Lower leg skin (tissue), 4 donors: Measurements from ENCODE around the gene IQGAP3. TPM values are rescaled to one million over a fixed set of nuclear protein-coding genes. Genes with fewer than 3 reads are reported as not detected.

Source experiments
- DNase-seq, 2 donors: peaks; one replicate each; pipeline ENCODE4 v3.0.0-alpha.2; 2019; ENCODE audit warnings: low spot score in 2 of 2
- H3K4me3 ChIP-seq: fragments of 200-600 bp; sonication (generic); 2 replicates; pipeline ENCODE4 v1.5.1; 2017; ENCODE audit warnings: mild to moderate bottlenecking, low read depth; ENCODE audit not compliant: poor library complexity, severe bottlenecking
- POLR2A ChIP-seq, 2 donors: fragments of 450-650 bp; IDR thresholded peaks; one replicate each; pipeline ENCODE4 v1.6.1; 2016 to 2017; ENCODE audit warnings: antibody characterized with exemption in 2 of 2, mild to moderate bottlenecking in 1 of 2, moderate library complexity in 1 of 2
- WGBS, 2 donors: methylation state at CpG; one replicate each; pipeline ENCODE4 v1.1.5; 2018; 5-methylcytosine and 5-hydroxymethylcytosine counted together
- intact Hi-C: fragments of 100-400 bp; cut with DNase I; formaldehyde crosslinking; loops from one replicate; pipeline ENCODE4 v1.15.0; 2023; ENCODE audit warnings: low total_unique reads
- total RNA-seq, 4 donors: library from RNA; depleted of rRNA; stranded (reverse); fragments of >200 nt; gene quantifications; one replicate each; pipeline ENCODE4 v1.1.0, GENCODE V29; 2016
- TF ChIP-seq, protein P1 (sequence below), 3 donors: fragments of 450-650 bp; IDR thresholded peaks; one replicate each; pipeline ENCODE4 v1.5.1; 2016; ENCODE audit warnings: antibody characterized with exemption in 3 of 3, mild to moderate bottlenecking in 3 of 3, moderate library complexity in 2 of 3

Gene IQGAP3
- total RNA-seq, 4 donors from 2014 or later: 0.98 to 3.0 (median 2.1) TPM

DNA sequence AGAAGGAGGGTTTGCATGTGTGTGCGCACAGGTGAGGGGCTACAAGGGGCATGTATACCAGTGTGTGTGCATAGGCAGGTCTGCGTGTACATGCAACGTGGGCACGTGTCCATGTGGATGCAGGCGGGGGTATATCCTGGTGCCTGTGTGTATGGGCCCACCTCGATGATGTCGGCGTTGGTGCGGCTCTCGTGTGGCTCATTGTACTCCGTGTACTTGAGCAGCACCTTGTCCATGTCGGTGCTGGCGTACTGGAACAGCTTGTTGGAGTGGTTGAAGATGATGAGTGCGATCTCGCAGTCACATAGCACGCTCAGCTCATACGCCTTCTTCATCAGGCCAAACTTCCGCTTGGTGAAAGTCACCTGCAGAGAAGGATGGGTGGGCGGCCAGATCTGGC is 90.1 kb downstream of the IQGAP3 start:
- no peak for TF ChIP-seq POLR2A (IDR thresholded peaks at IDR 0.05)
- TF ChIP-seq, protein P1, sequence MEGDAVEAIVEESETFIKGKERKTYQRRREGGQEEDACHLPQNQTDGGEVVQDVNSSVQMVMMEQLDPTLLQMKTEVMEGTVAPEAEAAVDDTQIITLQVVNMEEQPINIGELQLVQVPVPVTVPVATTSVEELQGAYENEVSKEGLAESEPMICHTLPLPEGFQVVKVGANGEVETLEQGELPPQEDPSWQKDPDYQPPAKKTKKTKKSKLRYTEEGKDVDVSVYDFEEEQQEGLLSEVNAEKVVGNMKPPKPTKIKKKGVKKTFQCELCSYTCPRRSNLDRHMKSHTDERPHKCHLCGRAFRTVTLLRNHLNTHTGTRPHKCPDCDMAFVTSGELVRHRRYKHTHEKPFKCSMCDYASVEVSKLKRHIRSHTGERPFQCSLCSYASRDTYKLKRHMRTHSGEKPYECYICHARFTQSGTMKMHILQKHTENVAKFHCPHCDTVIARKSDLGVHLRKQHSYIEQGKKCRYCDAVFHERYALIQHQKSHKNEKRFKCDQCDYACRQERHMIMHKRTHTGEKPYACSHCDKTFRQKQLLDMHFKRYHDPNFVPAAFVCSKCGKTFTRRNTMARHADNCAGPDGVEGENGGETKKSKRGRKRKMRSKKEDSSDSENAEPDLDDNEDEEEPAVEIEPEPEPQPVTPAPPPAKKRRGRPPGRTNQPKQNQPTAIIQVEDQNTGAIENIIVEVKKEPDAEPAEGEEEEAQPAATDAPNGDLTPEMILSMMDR (IDR thresholded peaks at IDR 0.05): no peak
- 90 to 95% methylated on average over 15 to 19 of the region's 19 CpGs for WGBS, 2 donors
- H3K4me3 ChIP-seq: no peak overlapping the region
- intact Hi-C loops: no loop called here
- no peak for DNase-seq

- intact Hi-C loops: no loop called here
- WGBS, 2 donors: 88% methylated on average over 5 of the region's 5 CpGs
These were observed 90.8 kb downstream of the IQGAP3 start for GRCh38 chr1:156481527-156481926.

DNA sequence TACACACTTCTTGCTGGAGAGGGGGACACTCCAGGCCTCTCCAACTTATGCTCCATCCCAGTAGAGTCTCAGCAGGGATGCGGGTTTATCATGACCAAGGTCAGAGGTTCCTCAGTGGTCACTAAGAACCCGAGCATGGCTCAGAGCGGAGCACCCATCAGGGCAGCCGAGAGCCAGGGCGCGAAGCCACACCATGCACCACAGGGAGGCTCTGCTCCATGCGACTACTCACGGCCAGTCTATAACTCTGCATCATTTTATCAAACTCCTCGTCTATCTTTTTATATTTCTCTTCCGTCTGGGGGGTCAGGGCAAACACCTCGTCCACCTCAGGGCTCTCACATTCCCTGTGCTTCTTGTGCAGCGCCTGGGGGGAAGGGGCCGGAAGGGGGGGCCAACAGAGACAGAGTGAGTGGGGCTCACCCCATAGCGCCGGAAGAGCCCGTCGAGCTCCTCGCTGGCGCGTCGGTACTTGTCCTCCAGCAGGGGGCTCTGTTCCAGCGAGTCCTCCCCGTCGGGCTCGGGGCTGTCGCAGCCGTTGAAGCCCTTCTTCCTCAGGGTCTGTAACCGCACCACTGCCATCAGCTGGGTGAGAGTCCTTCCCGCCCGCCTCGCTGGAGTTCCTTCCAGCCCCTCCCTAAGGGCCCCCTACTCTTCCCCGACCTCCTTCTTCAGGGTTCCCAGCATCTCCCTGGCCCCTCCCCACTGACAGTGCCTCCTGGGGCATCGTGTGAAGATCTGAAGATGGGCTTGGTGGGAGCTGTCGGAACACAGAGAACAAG is 91.8 kb downstream of the IQGAP3 start:
- intact Hi-C loops: no loop called here

More at GRCh38 chr1:156481527-156481926, 90.8 kb downstream of the IQGAP3 start:
- no peak for DNase-seq
- H3K4me3 ChIP-seq: no peak overlapping the region
- TF ChIP-seq, protein P1 (IDR thresholded peaks at IDR 0.05): no peak
- TF ChIP-seq POLR2A (IDR thresholded peaks at IDR 0.05): no peak

GRCh38 chr1:156480016-156480370 is 92.4 kb downstream of the IQGAP3 start:
- WGBS, 2 donors: 47 to 63% methylated on average over 3 to 4 of the region's 4 CpGs
- DNase-seq: no peak
- TF ChIP-seq, protein P1 (IDR thresholded peaks at IDR 0.05): no peak
- TF ChIP-seq POLR2A (IDR thresholded peaks at IDR 0.05): no peak
- H3K4me3 ChIP-seq: no peak overlapping the region
- intact Hi-C loops: no loop called here

More for the DNA sequence above, 91.8 kb downstream of the IQGAP3 start:
- WGBS, 2 donors: 40 to 53% methylated on average over 32 to 34 of the region's 34 CpGs
- TF ChIP-seq POLR2A (IDR thresholded peaks at IDR 0.05): no peak
- TF ChIP-seq, protein P1 (IDR thresholded peaks at IDR 0.05): no peak
- H3K4me3 ChIP-seq: no peak overlapping the region
- DNase-seq: no peak

DNA sequence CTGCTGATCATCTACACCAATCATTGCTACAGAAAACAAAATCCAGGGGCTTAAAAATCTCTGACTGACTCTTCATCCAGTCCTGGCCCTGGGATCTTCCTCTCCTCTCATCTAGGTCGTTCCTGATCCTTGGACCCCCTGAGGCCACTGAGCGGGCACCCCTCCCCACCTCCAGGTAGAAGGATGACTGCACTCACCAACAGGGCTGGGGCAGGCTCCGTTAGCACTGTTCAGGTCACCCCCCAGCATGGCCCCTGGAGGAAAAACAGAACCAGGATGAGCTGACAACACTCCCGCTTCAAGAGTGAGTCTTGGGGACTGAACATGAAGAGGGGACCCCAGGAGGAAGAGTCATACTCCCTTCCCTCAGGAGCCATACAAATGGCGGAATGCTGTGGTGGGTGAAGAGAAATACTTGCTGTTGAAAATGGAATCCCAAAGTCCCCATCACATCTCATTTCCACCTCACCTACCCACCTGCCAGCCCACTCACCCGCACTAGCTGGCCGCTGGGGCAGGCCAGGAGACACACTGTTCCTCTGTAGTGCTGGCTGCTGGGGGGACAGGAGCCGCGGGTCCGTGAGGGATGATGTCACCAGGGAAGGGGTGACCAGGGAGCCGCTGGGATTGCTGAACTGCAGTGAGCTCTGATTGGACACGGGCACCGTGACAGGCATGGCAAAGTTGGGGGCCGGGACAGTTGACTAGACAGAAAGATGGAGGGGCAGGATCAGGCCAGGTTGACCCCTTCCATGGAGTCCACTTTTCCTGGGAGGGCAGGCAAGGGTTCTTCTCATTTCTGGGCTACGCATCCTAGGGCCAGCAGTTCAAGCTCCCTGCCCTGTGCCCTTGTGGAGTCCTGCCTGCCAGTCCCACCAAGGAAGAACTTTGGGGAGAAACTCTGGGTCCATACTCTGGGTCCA is 93.0 kb downstream of the IQGAP3 start:
- TF ChIP-seq, protein P1 (IDR thresholded peaks at IDR 0.05): no peak
- TF ChIP-seq POLR2A (IDR thresholded peaks at IDR 0.05): no peak
- H3K4me3 ChIP-seq: no peak overlapping the region
- WGBS, 2 donors: 88 to 92% methylated on average over 15 of the region's 15 CpGs
- no peak for DNase-seq
- intact Hi-C loops: no loop called here
